GM19463 (cell line): ENCODE results near the gene SORCS3.

Experiments
- ATAC-seq: cut with Tn5 transposase; IDR thresholded peaks from one replicate; pipeline ENCODE4 v1.9.1; 2021; ENCODE audit warnings: mild to moderate bottlenecking, moderate library complexity; ENCODE audit not compliant: unreplicated experiment

Gene SORCS3

DNA sequence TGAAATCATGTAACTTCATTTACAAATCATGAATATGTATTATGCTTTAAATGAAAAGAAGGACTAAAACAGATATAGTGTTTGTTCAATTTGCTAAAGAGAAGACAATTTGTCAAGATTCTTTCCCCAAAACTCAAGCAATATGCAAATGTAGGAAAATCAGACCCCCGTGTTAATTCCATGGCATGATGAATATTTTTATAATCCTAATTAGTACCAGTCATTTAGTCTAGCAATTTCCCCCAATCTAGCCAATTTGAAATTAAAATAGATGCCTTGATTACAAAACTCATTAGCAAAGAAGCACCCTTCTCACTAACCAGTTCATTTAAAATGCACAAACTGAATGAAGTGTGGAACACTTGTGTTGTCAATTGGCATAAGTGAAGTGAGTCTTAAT, 347.6 kb downstream of the SORCS3 start:
- no peak for ATAC-seq

DNA sequence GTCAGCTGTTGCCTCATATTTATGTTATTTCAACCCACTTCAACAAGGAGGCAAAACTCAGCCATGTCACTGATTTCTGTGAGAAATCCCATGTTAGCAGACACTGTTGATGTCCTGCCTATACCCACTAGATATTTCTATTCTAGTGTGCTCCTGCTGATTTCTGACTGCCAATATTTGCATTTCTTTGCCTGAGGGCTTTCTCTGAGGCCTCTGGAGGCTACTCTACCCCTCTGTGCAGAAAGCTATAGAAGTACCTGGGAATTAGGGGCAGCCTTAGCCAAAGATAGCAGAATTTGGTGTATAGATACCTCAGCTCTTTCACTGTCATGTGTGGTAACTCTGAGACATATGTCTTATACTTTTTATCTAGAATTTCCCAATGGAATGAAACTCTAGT, 348.8 kb downstream of the SORCS3 start:
- ATAC-seq, result no peak

DNA sequence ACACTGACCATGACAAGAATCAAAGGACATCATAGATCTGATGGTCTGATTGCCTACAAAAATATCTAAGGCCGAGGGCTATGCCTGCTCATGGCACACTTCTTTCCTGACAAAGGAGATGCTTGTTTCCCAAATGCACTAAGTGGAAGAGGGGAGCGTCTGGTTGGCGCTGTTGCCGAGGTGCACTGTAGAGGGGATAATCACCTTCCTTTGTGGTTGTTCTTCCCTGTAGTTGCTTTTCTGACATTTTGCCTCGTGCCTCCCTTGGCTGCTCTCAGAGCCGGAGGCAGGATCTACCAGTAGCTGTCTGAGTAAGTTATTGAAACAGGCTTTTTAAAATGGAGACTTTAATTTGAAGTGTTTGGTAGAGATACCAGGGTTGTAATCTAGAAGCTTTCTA, 352.0 kb downstream of the SORCS3 start:
- ATAC-seq, result no peak

DNA sequence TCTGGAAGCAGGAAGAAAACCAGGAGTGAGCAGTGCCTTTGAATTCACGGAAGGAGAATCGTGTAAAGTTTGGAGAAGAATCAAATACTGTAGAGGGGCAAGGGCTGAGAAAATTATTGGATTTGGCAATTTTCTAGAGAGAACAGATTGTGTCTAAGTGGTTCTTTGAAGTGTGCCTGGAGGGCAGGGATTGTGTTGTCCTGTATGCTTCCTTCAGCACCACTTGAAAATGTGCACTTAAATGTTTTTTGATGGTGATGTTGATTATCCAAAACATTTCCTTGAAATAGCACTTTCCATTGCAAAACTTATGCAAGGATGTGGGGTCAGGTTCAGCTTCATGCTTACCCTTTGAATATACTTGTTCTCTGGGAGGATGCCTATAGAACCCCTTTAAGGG, 360.2 kb downstream of the SORCS3 start:
- no peak for ATAC-seq

DNA sequence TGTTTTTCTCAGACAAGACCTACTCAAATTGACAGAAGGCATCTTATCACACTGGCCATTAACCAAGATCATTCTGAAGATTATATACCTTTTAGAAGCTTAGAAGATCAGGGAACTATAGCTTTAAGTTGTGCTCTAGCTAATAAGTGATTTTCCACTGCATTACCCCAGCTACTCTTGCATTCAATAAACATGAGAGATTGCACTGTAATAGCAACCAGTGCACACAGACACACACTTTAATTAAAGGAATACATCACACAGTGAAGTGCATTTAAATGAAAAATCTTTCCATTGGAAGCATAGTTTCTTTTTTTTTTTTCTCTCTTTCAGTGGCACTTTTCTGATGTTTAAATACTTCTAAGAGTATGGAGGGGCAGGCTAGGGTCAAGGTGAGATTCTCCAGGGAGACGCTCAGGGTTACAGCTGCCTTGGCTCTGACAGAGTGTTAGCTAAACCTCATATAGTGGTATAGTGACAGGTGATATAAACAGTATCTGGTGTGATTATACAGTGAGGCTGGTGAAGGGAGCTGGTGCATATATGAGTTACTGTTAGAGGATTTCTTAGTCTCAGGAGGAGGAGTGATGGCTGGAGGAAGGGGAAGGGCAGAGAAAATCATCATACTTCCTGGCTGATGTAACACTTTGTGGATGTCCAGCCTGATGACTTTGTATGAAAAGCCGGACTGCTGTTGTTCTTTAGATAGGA, 369.5 kb downstream of the SORCS3 start:
- ATAC-seq, result no peak

DNA sequence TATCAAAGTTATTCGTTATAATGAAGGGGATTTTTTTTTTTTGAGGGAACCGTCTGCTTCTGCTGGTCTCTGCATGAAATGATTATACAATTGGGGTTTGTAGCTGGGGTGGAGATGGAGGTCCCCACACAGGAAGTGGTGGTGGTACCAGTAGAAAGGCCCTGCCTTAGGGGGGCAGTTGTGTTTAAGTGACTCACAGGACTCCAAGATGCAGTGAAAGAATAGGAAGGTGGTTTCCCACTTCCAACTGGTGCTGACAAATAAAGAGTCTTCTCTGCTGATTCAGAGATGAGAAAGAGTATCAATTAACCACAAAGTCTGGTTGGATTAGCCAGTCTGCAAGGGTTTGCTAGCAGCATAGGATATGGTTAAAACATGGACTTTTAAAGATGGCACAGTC, 376.0 kb downstream of the SORCS3 start:
- no peak for ATAC-seq

DNA sequence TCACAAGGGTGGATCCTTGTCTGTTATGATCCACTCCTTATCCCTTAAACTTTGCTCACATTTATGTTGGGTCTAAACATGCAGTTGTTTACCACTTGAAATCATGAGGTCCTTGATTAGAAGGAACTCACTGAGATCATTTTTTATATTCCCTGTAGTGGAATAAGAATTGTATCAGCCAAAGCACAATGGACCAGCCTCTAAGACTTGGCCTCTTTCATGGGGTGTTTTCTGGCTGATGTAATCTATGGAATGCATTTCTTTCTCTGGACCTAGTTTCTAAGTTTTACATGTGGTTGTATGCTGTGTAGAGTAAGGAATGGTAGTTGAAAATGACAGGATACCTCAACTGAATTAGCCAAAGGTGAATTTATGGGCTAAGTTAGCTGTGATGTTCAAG, 376.6 kb downstream of the SORCS3 start:
- no peak for ATAC-seq

DNA sequence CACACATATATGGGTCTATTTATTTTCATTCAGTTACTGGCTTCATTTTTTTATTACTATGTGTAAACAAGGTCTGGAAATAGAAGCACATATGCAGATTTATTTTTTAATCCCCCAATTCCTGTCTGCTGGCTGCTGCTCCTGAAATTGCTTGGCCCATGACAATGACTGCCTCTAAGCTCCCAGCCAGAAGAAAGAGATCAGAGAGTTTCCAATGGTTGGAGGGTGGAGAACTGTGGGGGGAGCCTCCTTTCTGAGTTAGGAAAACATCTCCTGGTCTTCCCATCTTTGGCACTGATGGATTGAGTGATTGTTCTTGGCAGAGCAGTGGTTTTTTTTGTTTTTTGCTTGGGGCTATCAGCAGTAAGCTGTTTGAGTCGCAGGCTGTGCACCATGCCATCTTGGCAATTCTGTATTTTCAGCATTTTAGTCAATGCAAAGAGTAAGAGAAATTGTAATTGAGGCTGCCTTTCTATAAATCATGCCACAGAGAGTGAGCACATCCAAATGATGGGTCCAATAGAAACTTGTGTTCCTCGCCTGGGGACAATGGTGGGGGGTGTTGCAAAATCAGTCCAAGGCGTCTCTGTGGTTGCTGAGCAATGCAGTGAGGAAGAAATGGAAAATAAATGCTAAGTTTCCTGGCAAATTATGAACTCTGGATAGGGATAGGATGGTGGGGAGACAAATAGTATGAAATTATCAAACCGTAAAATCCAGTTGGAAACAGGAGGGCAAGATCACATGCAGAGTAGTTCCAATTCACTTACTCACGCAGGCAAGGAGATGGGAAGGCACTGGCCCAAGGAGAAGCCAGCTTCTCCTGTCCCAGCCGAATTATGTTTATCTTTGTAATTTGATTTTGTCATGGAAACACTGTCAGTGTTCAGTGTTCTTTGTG, 382.4 kb downstream of the SORCS3 start:
- ATAC-seq, result no peak

DNA sequence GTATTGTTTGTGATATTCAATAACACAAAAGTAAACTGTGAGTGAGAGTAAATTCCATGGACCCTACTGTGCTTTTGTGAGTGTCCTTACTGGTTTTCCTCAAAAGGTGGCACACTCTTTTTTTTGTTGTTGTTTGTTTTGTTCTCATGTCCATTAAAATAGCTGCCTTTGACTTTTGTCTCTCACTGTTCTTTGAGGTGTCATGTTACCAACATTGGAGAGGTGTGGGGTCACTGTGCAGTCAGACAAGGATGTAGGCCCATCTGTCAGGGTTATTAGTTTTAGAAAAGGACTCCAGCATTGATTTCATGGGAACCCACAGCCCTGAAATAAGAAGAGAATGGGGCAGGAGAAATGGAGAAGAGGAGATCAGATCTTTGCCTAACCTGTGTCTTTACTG, 383.1 kb downstream of the SORCS3 start:
- no peak for ATAC-seq

DNA sequence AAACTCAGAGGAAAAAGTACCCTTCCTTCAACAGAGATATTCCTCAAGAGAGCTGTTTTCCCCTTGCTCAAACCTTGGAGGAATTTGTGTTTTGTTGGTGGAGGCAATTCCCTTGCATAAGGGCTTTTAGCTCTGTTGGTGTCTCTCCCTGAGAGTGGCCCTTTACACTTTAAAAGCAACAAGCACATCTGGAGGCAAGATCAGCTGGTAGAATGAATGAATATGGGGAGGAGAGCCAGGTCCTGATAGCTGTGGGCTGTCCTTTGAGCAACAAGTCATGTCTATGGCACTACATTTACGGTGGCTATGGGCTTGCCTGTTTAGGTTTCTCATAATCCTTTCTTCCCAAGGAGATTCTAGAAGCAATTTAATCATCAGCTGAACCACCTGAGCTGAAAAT, 384.0 kb downstream of the SORCS3 start:
- no peak for ATAC-seq

DNA sequence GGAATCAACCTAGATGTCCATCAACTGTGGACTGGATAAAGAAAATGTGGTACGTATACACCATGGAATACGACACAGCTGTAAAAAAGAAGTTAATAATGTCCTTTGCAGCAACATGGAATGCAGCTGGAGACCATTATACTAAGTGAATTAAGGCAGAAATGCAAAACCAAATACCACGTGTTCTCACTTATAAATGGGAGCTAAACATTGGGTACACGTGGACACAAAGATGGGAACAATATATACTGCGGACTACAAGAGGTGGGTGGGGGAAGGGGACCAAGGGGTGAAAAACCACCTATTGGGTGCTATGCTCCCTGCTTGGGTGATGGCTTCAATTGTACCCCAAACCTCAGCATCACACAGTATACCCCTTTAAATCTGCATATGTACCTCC, 385.5 kb downstream of the SORCS3 start:
- no peak for ATAC-seq

DNA sequence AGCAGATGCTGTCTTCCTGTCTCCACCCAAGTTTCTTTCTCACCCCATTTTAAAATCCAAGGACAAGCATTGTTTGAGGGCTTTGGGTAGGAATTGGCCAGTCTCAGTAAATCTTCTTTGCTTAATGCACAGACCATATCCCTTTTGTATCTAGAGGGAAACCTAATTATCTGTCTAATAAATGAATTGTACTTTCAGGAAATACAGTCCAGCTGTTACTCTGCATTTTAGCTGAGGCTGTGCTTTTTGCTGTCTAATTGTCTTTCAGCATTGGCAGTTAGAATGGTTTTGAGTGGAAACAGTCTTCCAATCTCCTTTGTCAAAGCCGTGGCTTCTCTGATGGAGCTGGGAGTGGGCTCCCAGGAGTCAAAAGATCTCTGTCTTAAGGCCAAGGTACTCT, 388.2 kb downstream of the SORCS3 start:
- ATAC-seq, result no peak

DNA sequence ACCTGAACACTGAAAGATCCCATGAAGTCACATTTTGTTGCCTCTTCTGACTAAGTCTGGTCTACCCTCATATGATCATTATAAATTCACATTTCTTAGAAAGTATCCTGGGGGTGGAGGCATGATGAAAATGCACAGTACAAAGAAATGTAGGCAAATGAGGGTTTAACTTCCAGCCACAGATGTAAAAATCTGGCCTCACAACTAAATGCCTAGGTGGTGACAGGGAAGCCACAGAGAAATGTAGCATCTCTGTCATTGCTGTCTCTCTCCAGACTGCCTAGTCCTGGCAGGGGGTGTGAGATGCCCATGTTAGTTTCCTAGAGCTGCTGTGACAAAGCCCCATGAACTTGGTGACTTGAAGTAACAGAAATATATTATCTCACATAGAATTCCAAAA, 395.9 kb downstream of the SORCS3 start:
- no peak for ATAC-seq

DNA sequence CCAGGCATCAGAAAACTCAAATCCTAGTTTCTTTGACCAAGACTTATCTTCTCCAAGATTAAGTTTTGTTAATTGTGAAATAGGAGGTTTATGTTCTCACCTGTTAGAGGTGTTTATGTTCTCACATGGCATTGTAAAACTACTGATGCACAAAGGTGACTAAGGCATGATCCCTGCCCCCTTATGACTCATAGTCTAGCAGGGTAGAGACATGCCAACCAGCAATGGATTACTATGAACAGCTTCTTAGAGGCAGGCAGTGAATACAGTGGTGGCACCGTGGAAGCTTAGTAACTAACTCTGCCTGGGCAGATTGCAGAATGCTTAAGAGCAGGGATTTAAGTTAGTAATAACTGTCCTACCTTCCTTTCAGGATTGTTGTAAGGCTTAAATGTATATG, 400.9 kb downstream of the SORCS3 start:
- no peak for ATAC-seq

DNA sequence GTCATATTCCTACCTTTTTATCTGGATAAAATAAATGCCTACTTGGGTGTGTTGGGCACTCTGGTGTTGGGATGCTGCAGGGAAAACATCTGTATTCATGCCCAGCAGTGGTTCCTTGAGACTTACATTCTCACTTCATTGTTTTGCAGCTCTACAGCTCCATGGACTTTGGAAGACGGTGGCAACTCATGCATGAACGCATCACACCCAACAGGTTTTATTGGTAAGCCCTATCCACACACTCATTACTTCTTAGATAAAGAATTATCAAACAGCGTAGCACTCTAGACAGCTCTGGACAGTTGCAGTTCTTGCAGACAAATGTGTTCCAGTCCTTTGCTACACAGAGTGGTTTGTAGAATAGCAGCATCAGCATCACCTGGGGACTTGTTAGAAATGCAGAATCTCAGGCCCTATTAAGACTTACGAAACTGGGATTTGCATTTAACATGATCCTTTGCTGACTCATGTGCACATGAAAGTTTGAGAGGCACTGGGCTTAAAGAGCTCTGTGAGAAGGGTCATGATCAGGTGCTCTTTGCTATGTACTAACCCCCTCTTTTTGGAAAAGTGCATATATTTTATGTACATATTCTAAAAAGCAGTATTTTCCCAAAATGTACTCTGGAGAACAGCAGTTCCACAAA, 401.9 kb downstream of the SORCS3 start:
- ATAC-seq, result no peak

DNA sequence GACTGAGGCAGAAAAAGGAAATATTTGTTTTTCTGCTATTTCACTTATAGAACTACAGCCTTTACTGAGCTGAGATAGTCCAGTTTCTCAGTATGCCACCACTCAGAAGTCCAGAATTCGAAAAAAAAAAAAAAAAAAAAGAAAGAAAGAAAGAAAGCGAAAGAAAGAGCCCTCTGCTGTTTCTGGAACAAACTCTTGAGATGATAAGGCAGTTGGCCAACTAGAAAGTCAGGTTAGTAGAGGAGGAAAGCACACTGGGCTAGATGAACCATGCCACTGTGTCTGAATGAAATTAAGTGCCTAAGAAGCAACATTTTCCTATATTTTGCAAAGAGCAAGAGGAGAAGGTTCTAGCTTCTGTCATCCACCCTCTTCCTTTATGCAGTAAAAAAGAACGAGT, 403.8 kb downstream of the SORCS3 start:
- no peak for ATAC-seq

DNA sequence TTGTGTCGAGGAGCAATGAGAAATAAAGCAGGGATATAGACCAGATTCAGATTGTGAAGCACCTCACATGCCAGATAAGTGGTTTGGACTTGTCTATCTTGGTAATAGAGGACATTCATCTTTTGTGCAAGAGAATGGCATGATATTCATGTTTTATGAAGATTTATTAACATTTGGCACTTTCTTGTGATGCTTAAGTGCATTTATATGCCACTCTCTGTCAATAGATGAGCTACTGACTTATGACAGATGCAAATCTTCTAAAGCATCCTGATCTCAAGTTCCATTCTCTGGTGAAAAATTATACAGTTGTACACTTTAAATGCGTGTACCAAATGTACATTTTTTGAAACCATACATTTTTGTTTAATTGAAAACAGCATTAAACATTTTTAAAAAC, 415.3 kb downstream of the SORCS3 start:
- ATAC-seq, result no peak

DNA sequence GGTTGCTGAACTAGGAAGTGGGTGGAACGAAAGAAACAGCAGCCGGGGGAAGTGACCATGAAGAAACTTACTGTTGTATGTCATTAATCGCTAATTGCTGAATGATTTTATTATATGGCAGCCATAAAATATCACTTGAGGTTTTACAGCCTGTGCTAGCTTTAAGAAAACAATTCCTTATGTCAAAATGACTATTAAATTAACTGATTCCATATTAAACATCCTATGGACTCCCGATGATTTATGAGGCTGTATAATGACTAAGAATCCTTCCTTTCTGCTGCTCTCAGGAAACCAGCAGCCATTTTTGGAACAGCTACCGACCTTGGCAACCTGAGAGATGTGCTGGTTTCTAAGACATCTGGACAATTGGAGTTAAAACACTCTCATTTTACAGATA, 421.9 kb downstream of the SORCS3 start:
- no peak for ATAC-seq

DNA sequence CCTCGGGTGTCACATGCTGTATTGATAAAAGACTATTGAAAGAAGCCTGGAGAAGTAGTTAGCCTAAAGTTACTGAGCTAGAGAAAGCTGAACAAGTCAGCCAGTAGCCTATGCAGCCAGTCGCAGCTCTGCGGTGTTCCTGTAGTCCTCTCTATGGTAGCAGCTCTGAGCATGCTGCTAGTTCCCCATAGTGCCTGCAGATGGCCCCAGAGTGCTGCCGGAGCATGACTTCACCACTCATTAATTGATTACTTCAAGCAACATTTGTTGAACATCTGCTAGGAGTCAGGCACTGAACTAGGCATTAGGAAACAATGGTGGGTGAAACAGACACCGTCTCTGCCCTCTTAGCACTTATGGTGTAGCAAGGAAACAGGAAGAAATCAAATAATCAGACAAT, 422.7 kb downstream of the SORCS3 start:
- ATAC-seq, result no peak

DNA sequence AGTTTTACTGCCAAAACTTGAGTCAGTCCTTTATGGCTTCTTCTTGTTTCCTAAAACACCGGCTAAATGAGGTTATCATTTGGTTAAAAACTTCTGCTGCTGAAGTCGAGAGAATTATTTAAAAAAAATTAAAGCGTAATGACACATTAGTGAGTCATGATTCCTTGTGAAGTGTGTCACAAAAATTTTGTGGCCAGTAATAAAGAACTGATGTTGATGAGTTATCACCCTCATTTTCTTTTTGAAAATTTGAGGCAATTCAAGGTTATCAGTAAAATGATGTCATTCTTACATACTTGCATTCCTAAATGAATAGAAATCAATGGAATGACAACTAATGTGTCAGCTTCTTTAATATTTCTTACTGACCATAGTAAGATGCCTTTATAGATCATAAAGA, 427.4 kb downstream of the SORCS3 start:
- no peak for ATAC-seq

DNA sequence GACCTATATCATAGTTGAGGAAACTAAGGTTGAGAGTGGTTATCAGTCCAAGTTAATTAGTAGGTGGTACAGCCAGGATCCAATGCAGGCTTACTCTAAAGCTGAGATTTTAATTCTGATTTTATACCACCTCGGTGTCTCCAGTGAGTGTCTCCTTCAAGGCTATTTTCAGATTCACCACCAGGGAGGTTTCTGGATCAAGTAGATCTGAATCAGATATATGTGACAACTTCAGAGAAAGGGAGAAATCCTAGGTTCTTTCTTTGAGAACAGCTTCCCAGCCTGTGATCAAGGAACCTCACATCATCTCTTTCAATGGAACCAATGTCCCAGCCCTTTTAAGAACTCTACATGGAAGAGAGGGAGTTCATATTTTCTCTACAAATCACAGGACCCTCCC, 429.2 kb downstream of the SORCS3 start:
- no peak for ATAC-seq

DNA sequence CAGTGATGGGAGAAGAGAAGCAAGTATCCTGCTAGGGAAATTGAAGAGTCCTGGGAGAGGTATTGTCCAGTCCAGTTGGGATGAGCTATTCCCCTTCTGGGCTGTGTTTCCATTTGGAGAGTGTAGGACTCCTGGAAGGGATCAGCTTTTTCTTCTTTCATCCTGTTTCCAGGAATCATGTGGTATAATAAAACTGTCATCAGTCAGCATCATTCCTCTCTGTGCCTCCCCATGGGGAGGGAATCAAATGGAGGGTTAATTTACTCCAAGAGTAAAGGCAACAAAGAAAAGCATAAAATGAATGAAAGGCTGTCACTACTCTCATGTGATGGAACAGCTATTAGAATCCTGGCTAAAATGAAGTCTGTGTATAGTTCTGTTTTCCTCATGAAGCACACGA, 429.9 kb downstream of the SORCS3 start:
- ATAC-seq, result no peak
